B cell (primary cell): ENCODE data around the gene FUT9. TPM values are rescaled to one million over a fixed set of nuclear protein-coding genes. Genes with fewer than 3 reads are reported as not detected.

ENCODE experiments used
- ATAC-seq: fragments of 200-7000 bp; cut with Tn5 transposase; one replicate; pipeline ENCODE4 v1.10.0; 2021; ENCODE audit warnings: low read depth, mild to moderate bottlenecking, moderate number of reproducible peaks, moderate library complexity
- CTCF ChIA-PET: fragments of 350-600 bp; sonication (Branson Sonifier 250); formaldehyde crosslinking; loops from one replicate; lab custom pipeline; 2021; ENCODE audit warnings: antibody characterized with exemption, inconsistent platforms; lab: Charles Lee
- POLR2A ChIA-PET: fragments of 350-600 bp; sonication (Branson Sonifier 250); formaldehyde crosslinking; loops from one replicate; lab custom pipeline; 2021; ENCODE audit warnings: antibody characterized with exemption; lab: Charles Lee
- DNase-seq: peaks from one replicate; pipeline ENCODE4 v3.0.0; 2013
- H2AFZ ChIP-seq: 2 replicates; pipeline ENCODE4 v1.6.1; 2012; ENCODE audit warnings: mild to moderate bottlenecking, low read depth, low read length; ENCODE audit not compliant: insufficient read depth, poor library complexity, severe bottlenecking
- H3K27ac ChIP-seq, 2 donors: 1 replicate in 1 of 2; 2 replicates in 1 of 2; pipeline ENCODE4 v1.5.1; 2012 to 2013; ENCODE audit warnings: low read length in 2 of 2, mild to moderate bottlenecking in 2 of 2, moderate library complexity in 1 of 2
- H3K27me3 ChIP-seq, 4 experiments: fragments of 200-600 bp in 1 of 4; sonication (generic) in 1 of 4; replicated peaks in 1 of 4; 1 replicate in 2 of 4; 2 replicates in 2 of 4; pipeline versions ENCODE4 v1.6.1 to v1.7.0; 2013 to 2016; ENCODE audit warnings: low read length in 3 of 4, mild to moderate bottlenecking in 2 of 4, mixed read lengths in 1 of 4, moderate library complexity in 1 of 4; ENCODE audit not compliant: insufficient read depth in 4 of 4, control insufficient read depth in 3 of 4; ENCODE audit errors: control extremely low read depth in 1 of 4
- H3K36me3 ChIP-seq, 2 experiments: replicated peaks in 1 of 2; 1 replicate in 1 of 2; 2 replicates in 1 of 2; pipeline versions ENCODE4 v1.6.1 to v1.7.1; 2013; ENCODE audit warnings: low read length in 1 of 2; ENCODE audit not compliant: insufficient read depth in 2 of 2, control insufficient read depth in 1 of 2; ENCODE audit errors: control extremely low read depth in 1 of 2, extremely low read depth in 1 of 2
- H3K4me1 ChIP-seq, 2 donors: fragments of 200-600 bp in 1 of 2; sonication (generic) in 1 of 2; 1 replicate in 1 of 2; 2 replicates in 1 of 2; pipeline versions ENCODE4 v1.5.1 to v1.6.1; 2013 to 2017; ENCODE audit warnings: low read length in 2 of 2; ENCODE audit not compliant: control insufficient read depth in 2 of 2, insufficient read depth in 2 of 2
- H3K4me2 ChIP-seq: replicated peaks from 2 replicates; pipeline ENCODE3; 2012; ENCODE audit warnings: mild to moderate bottlenecking, low read depth, low read length; ENCODE audit not compliant: poor library complexity, severe bottlenecking
- H3K4me3 ChIP-seq, 5 experiments: fragments of 200-600 bp in 1 of 5; sonication (generic) in 1 of 5; 1 replicate in 3 of 5; 2 replicates in 2 of 5; pipeline versions ENCODE4 v1.5.1 to v1.7.0; 2011 to 2016; ENCODE audit warnings: low read length in 4 of 5, mild to moderate bottlenecking in 4 of 5, low read depth in 2 of 5, control low read depth in 1 of 5, moderate library complexity in 1 of 5; ENCODE audit not compliant: insufficient read depth in 1 of 5; ENCODE audit errors: control extremely low read depth in 1 of 5, extremely low read depth in 1 of 5
- H3K79me2 ChIP-seq: fragments of 200-600 bp; sonication (generic); one replicate; pipeline ENCODE4 v1.6.0; 2016; ENCODE audit warnings: low read length; ENCODE audit not compliant: control insufficient read depth, insufficient read depth
- H3K9ac ChIP-seq: fragments of 200-600 bp; sonication (generic); 2 replicates; pipeline ENCODE4 v1.6.1; 2017; ENCODE audit warnings: mild to moderate bottlenecking, low read length, moderate library complexity
- H3K9me3 ChIP-seq, 3 donors: one replicate each; pipeline versions ENCODE4 v1.6.1 to v1.7.1; 2013; ENCODE audit warnings: low read length in 2 of 3; ENCODE audit not compliant: control insufficient read depth in 2 of 3, insufficient read depth in 1 of 3; ENCODE audit errors: control extremely low read depth in 1 of 3
- H4K20me1 ChIP-seq: 2 replicates; pipeline ENCODE4 v1.6.0; 2012; ENCODE audit warnings: mild to moderate bottlenecking, low read length; ENCODE audit not compliant: insufficient read depth, control insufficient read depth, poor library complexity, severe bottlenecking
- H3K27ac Mint-ChIP-seq: one replicate; pipeline ENCODE4 v1.8.0; 2021; ENCODE audit warnings: mixed read lengths
- H3K27me3 Mint-ChIP-seq: one replicate; pipeline ENCODE4 v1.8.0; 2021; ENCODE audit warnings: mixed read lengths
- H3K4me1 Mint-ChIP-seq: one replicate; pipeline ENCODE4 v1.8.0; 2021; ENCODE audit warnings: mixed read lengths
- H3K4me3 Mint-ChIP-seq: one replicate; pipeline ENCODE4 v1.8.0; 2021; ENCODE audit warnings: mixed read lengths
- H3K9me3 Mint-ChIP-seq: one replicate; pipeline ENCODE4 v1.8.0; 2022; ENCODE audit warnings: mixed read lengths; ENCODE audit not compliant: insufficient read depth
- EZH2 ChIP-seq: IDR thresholded peaks from 2 replicates; pipeline ENCODE4 v1.6.1; 2012; ENCODE audit warnings: borderline replicate concordance, low read depth, mild to moderate bottlenecking, moderate library complexity, low read length; ENCODE audit not compliant: insufficient read depth, poor library complexity, severe bottlenecking
- WGBS: methylation state at CpG from one replicate; pipeline ENCODE4 v1.1.5; 2013; ENCODE audit warnings: missing lambda C conversion rate; ENCODE audit not compliant: insufficient coverage; 5-methylcytosine and 5-hydroxymethylcytosine counted together
- intact Hi-C: fragments of 100-400 bp; cut with micrococcal nuclease; formaldehyde crosslinking; loops from one replicate; pipeline ENCODE4 v1.10.0; 2022
- polyA plus RNA-seq: library from polyadenylated mRNA; depleted of rRNA; stranded (reverse); fragments of >200 nt; gene quantifications from 2 replicates; pipeline ENCODE4 v1.2.3, GENCODE V29; 2012
- total RNA-seq, 2 donors: library from RNA; stranded (reverse); fragments of 120-200 nt in 1 of 2; gene quantifications; 1 replicate in 1 of 2; 2 replicates in 1 of 2; pipeline versions ENCODE4 v1.2.3 to v1.2.4, GENCODE V29; 2013 to 2022
- TF ChIP-seq, protein P1 (sequence below): fragments of 200-600 bp; IDR thresholded peaks from one replicate; pipeline ENCODE4 v1.8.0; 2022; ENCODE audit warnings: antibody characterized with exemption, mild to moderate bottlenecking

The FUT9 gene
- total and polyA plus RNA-seq, 2 donors (not counting 1 experiment from before 2014, with no cell fraction given): not detected

DNA sequence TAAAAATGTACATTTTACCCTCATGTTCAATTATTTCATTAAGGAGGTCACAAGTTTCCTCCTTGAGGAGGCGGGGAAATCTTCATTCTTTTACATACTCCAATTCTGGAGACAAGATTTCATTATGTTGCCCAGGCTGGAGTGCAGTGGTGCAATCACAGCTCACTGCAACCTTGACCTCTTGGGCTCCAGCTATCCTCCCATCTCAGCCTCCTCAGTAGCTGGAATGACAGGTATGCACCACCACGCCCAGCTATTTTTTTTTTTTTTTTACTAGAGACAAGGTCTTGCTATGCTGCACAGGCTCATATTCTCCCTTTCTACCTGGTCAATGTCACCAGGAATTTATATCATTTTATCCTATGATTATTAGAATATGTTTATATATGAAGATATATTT is 85.8 kb downstream of the FUT9 start:
- no peaks in the 10 kb centered on the region for H3K4me1 ChIP-seq
- H3K4me3 ChIP-seq: no peak overlapping the region
- H3K27me3 Mint-ChIP-seq: no peaks in the 10 kb centered on the region
- H3K4me3 Mint-ChIP-seq: no peak overlapping the region
- peaks cover 2% of the 10 kb centered on the region for H3K9me3 Mint-ChIP-seq
- H3K4me1 Mint-ChIP-seq: no peaks in the 10 kb centered on the region
- no peaks in the 10 kb centered on the region for H4K20me1 ChIP-seq
- ATAC-seq: no peak
- H3K27me3 ChIP-seq: no peaks in the 10 kb centered on the region
- 90% methylated on average over 1 of the region's 2 CpGs for WGBS
- DNase-seq: no peak
- no peak overlapping the region for H3K27ac ChIP-seq
- H2AFZ ChIP-seq: no peak overlapping the region
- H3K79me2 ChIP-seq: no peaks in the 10 kb centered on the region
- ChIA-PET CTCF (no interaction called here), POLR2A (no interaction called here)
- H3K36me3 ChIP-seq: no peaks in the 10 kb centered on the region
- H3K27ac Mint-ChIP-seq: no peak overlapping the region
- no peak for TF ChIP-seq EZH2
- TF ChIP-seq, protein P1, sequence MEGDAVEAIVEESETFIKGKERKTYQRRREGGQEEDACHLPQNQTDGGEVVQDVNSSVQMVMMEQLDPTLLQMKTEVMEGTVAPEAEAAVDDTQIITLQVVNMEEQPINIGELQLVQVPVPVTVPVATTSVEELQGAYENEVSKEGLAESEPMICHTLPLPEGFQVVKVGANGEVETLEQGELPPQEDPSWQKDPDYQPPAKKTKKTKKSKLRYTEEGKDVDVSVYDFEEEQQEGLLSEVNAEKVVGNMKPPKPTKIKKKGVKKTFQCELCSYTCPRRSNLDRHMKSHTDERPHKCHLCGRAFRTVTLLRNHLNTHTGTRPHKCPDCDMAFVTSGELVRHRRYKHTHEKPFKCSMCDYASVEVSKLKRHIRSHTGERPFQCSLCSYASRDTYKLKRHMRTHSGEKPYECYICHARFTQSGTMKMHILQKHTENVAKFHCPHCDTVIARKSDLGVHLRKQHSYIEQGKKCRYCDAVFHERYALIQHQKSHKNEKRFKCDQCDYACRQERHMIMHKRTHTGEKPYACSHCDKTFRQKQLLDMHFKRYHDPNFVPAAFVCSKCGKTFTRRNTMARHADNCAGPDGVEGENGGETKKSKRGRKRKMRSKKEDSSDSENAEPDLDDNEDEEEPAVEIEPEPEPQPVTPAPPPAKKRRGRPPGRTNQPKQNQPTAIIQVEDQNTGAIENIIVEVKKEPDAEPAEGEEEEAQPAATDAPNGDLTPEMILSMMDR: no peak
- no peak overlapping the region for H3K9ac ChIP-seq
- intact Hi-C loops: no loop called here
- no peak overlapping the region for H3K4me2 ChIP-seq
- peaks cover 0 to 3% (median 0%) of the 10 kb centered on the region in 3 donors for H3K9me3 ChIP-seq

DNA sequence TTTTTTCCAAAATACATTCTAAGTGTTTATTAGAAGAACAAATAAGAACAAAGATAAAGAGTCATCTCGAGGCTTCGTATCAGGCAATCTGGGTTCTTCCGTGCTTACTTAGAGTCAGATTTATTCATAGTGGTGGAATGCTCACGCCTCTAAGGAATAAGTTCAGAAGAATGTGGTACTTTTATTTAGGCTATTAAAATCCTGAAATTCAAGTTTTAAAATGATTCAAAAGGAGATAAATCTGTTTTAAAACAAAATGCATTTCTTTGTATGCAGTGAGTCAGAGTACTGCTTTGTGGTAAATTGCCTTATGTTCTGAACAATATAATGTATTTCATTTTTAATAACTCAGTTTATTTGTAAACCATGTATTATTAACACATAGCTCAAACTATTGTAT is 89.1 kb downstream of the FUT9 start:
- DNase-seq: no peak
- ChIA-PET POLR2A (no interaction called here), CTCF (no interaction called here)
- no peak overlapping the region for H3K4me3 Mint-ChIP-seq
- no peak for TF ChIP-seq EZH2
- TF ChIP-seq, protein P1: no peak
- no peaks in the 10 kb centered on the region for H3K27me3 Mint-ChIP-seq
- Histone ChIP-seq H3K9me3 (peaks cover 0 to 3% (median 0%) of the 10 kb centered on the region in 3 donors), H3K4me2 (no peak overlapping the region), H3K27me3 (no peaks in the 10 kb centered on the region), H3K9ac (no peak overlapping the region), H4K20me1 (no peaks in the 10 kb centered on the region), H3K4me3 (no peak overlapping the region), H2AFZ (no peak overlapping the region), H3K36me3 (no peaks in the 10 kb centered on the region), H3K27ac (no peak overlapping the region), H3K79me2 (no peaks in the 10 kb centered on the region), H3K4me1 (no peaks in the 10 kb centered on the region)
- no peak overlapping the region for H3K27ac Mint-ChIP-seq
- H3K4me1 Mint-ChIP-seq: no peaks in the 10 kb centered on the region
- WGBS: 100% methylated on average over 2 of the region's 4 CpGs
- no peak for ATAC-seq
- peaks cover 3% of the 10 kb centered on the region for H3K9me3 Mint-ChIP-seq
- intact Hi-C loops: no loop called here
